ENCODE measurements around the gene EDIL3.

GRCh38 chr5:84344788-84345187 lies 39.9 kb downstream of the EDIL3 start:
- TF ChIP-seq CTCF (IDR thresholded peaks at IDR 0.05) (no peak), POLR2AphosphoS5 (IDR thresholded peaks at IDR 0.05) (no peak), POLR2A (IDR thresholded peaks at IDR 0.05) (no peak)
